Motor neuron (in vitro differentiated cells): ENCODE results near the gene NUMBL. TPM values are rescaled to one million over a fixed set of nuclear protein-coding genes. Genes with fewer than 3 reads are reported as not detected.

Experiments used
- ATAC-seq, 8 experiments: fragments of 200-7000 bp; cut with Tn5 transposase; replicated peaks in 6 of 8; 2 replicates each; pipeline ENCODE4 v1.8.0; 2021; ENCODE audit warnings: mild to moderate bottlenecking in 8 of 8, moderate library complexity in 8 of 8
- H3K27ac ChIP-seq, 2 donors: fragments of 250-450 bp; sonication (Bioruptor Pico); 2 replicates each; pipeline ENCODE4 v1.9.0; 2021; ENCODE audit warnings: antibody characterized with exemption in 2 of 2, mild to moderate bottlenecking in 2 of 2, moderate library complexity in 1 of 2
- H3K4me1 ChIP-seq, 2 donors: fragments of 250-450 bp; sonication (Bioruptor Pico); replicated peaks in 1 of 2; 2 replicates each; pipeline ENCODE4 v1.6.1; 2021; ENCODE audit warnings: antibody characterized with exemption in 2 of 2, mild to moderate bottlenecking in 2 of 2, moderate library complexity in 1 of 2
- H3K4me3 ChIP-seq, 5 donors: fragments of 250-450 bp; sonication (Bioruptor Pico); 2 replicates each; pipeline ENCODE4 v1.9.0; 2021; ENCODE audit warnings: antibody characterized with exemption in 5 of 5, mild to moderate bottlenecking in 5 of 5, moderate library complexity in 4 of 5
- WGBS, 10 experiments: fragments of 450-650 bp; shearing (Covaris generic); methylation state at CpG; one replicate each; pipeline ENCODE4 v1.0.0; 2022; 5-methylcytosine and 5-hydroxymethylcytosine counted together
- in situ Hi-C, 9 experiments: fragments of 400-800 bp; cut with MboI; loops; one replicate each; pipeline ENCODE4 v1.15.0; 2021; ENCODE audit warnings: low sequenced_read_pairs in 9 of 9, low pct_unique_long_range_greater_than_20kb in 2 of 9; ENCODE audit not compliant: unreplicated experiment in 9 of 9
- total RNA-seq, 8 experiments: library from RNA; unstranded; fragments of 300-600 nt; gene quantifications; 2 replicates each; pipeline versions ENCODE4 v1.2.3 to v1.2.4, GENCODE V29; 2022

Gene NUMBL
- total RNA-seq, 8 experiments from 2014 or later = 7.9 to 26.2 (median 18.3) TPM

DNA sequence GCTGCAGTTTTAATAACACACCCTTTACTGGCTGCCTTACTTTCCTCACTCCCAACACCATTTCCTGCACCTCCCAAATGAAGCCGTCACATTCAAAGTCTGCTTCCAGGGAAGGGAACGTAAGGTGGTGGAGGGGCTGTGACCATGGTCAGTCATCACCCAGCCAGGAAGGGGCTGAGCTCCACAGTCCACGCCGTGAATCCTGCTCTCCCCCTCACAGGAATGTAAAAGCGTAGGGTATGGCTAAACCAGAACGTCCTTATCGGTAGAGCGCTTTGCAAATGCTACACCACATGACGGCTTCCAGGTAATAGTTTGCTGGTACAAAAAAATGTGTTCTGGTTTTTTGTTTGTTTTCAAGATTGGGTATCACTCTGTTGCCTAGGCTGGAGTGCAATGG lies 7.0 kb downstream of the NUMBL start:
- no peak for ATAC-seq

GRCh38 chr19:40682431-40682964 lies 8.0 kb downstream of the NUMBL start:
- Histone ChIP-seq H3K4me3 (no peak overlapping the region), H3K4me1 (no peaks in the 10 kb centered on the region), H3K27ac (no peak overlapping the region)
- ATAC-seq = peak in 1 of 8 experiments; percentile 19
- 38 to 100% (median 90%) methylated on average over 1 to 3 of the region's 18 CpGs; no CpG with 5 or more reads in 5 of the 10 experiments for WGBS, 10 experiments
- in situ Hi-C loops = no loop called here

More for the DNA sequence above, 7.0 kb downstream of the NUMBL start:
- in situ Hi-C loops = no loop called here
- H3K27ac ChIP-seq = no peak overlapping the region
- WGBS, 10 experiments = 83 to 100% (median 92%) methylated on average over 1 to 9 of the region's 9 CpGs; no CpG with 5 or more reads in 5 of the 10 experiments
- peaks cover 7 to 8% of the 10 kb centered on the region in 2 donors for H3K4me1 ChIP-seq
- H3K4me3 ChIP-seq = no peak overlapping the region

GRCh38 chr19:40681039-40681438 lies 9.4 kb downstream of the NUMBL start:
- no peak overlapping the region for H3K27ac ChIP-seq
- no peak for ATAC-seq
- H3K4me1 ChIP-seq = no peaks in the 10 kb centered on the region
- H3K4me3 ChIP-seq = no peak overlapping the region
- WGBS, 10 experiments = 80 to 84% (median 83%) methylated on average over 1 to 3 of the region's 4 CpGs; no CpG with 5 or more reads in 7 of the 10 experiments
- in situ Hi-C loops = no loop called here

- in situ Hi-C loops = no loop called here
Observed at GRCh38 chr19:40677156-40677555, 13.3 kb downstream of the NUMBL start.

GRCh38 chr19:40674291-40674690 lies 16.2 kb downstream of the NUMBL start:
- peak in 2 of 8 experiments; percentile 31 to 72 for ATAC-seq
- in situ Hi-C loops = loop anchor here in 6 of 9 experiments (25.0 kb wide), 2 partner anchors 138 to 588 kb away; partner anchors contain the start of gene HNRNPUL1 (in 5 of the 6)
- 60 to 100% methylated on average over 1 to 2 of the region's 3 CpGs; no CpG with 5 or more reads in 8 of the 10 experiments for WGBS, 10 experiments

More at GRCh38 chr19:40677156-40677555, 13.3 kb downstream of the NUMBL start:
- Histone ChIP-seq H3K27ac (no peak overlapping the region), H3K4me1 (no peaks in the 10 kb centered on the region), H3K4me3 (no peak overlapping the region)
- WGBS, 10 experiments = 90 to 100% (median 100%) methylated on average over 1 to 4 of the region's 23 CpGs; no CpG with 5 or more reads in 7 of the 10 experiments
- no peak for ATAC-seq

GRCh38 chr19:40673397-40673796 lies 17.1 kb downstream of the NUMBL start:
- no peak for ATAC-seq
- 85 to 100% (median 90%) methylated on average over 2 to 4 of the region's 11 CpGs; no CpG with 5 or more reads in 7 of the 10 experiments for WGBS, 10 experiments
- Histone ChIP-seq H3K4me1 (no peaks in the 10 kb centered on the region), H3K4me3 (no peak overlapping the region), H3K27ac (no peak overlapping the region)
- in situ Hi-C loops = loop anchor here in 6 of 9 experiments (25.0 kb wide), 2 partner anchors 139 to 589 kb away; partner anchors contain the start of gene HNRNPUL1 (in 5 of the 6)

More at GRCh38 chr19:40674291-40674690, 16.2 kb downstream of the NUMBL start:
- Histone ChIP-seq H3K4me1 (no peaks in the 10 kb centered on the region), H3K4me3 (no peak overlapping the region), H3K27ac (no peak overlapping the region)

- Histone ChIP-seq H3K4me1 (no peaks in the 10 kb centered on the region), H3K4me3 (no peak overlapping the region), H3K27ac (no peak overlapping the region)
- no peak for ATAC-seq
- in situ Hi-C loops = loop anchor here in 6 of 9 experiments (25.0 kb wide), 2 partner anchors 140 to 590 kb away; partner anchors contain the start of gene HNRNPUL1 (in 5 of the 6)
- 77 to 100% (median 92%) methylated on average over 2 to 7 of the region's 7 CpGs; no CpG with 5 or more reads in 2 of the 10 experiments for WGBS, 10 experiments
Observed at GRCh38 chr19:40672573-40673299, 17.7 kb downstream of the NUMBL start.

DNA sequence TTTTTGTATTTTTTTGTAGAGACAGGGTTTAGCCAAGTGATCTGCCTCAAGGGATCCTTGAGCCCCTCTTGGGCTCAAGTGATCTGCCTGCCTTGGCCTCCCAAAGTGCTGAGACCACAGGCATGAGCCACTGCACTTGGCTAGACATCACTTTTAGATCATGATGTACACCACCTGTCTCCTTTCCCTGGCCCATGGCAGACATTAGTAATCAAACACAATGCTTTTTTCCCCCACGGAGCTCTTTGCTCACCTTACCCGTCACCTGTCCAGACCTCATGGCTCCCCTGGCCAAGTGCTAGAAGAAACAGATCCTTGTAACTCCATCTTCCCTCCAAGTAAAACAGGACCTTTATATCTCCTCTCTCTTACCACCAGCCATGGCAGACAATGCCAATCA lies 18.4 kb downstream of the NUMBL start:
- no peaks in the 10 kb centered on the region for H3K4me1 ChIP-seq
- no peak for ATAC-seq
- no peak overlapping the region for H3K4me3 ChIP-seq
- no peak overlapping the region for H3K27ac ChIP-seq
- 75 to 100% (median 93%) methylated on average over 1 to 2 of the region's 2 CpGs; no CpG with 5 or more reads in 6 of the 10 experiments for WGBS, 10 experiments
- in situ Hi-C loops = loop anchor here in 6 of 9 experiments (25.0 kb wide), 2 partner anchors 140 to 590 kb away; partner anchors contain the start of gene HNRNPUL1 (in 5 of the 6)

DNA sequence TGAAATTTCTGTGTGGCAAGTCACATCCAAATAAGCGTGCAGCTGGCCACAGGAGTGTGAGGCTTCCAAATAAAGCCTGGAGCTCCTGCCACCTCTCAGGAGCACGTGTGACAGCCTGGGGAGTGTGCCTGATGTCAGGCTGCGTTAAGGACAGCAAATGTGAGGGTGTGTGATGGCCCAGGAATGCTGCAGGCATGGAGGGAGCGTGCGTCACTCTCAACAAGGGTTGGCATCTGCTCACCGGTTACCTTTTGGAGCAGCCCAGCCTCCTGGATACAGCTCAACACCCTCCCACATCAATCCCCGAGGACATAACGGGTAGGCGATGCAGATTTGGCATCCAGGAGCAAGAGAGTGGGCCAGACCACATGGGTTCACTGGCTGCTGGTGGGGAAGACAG lies 19.0 kb downstream of the NUMBL start:
- Histone ChIP-seq H3K4me3 (no peak overlapping the region), H3K27ac (no peak overlapping the region), H3K4me1 (no peaks in the 10 kb centered on the region)
- no peak for ATAC-seq
- in situ Hi-C loops = loop anchor here in 6 of 9 experiments (25.0 kb wide), 2 partner anchors 141 to 591 kb away; partner anchors contain the start of gene HNRNPUL1 (in 5 of the 6)
- WGBS, 10 experiments = 88 to 100% (median 100%) methylated on average over 2 to 6 of the region's 9 CpGs; no CpG with 5 or more reads in 7 of the 10 experiments

DNA sequence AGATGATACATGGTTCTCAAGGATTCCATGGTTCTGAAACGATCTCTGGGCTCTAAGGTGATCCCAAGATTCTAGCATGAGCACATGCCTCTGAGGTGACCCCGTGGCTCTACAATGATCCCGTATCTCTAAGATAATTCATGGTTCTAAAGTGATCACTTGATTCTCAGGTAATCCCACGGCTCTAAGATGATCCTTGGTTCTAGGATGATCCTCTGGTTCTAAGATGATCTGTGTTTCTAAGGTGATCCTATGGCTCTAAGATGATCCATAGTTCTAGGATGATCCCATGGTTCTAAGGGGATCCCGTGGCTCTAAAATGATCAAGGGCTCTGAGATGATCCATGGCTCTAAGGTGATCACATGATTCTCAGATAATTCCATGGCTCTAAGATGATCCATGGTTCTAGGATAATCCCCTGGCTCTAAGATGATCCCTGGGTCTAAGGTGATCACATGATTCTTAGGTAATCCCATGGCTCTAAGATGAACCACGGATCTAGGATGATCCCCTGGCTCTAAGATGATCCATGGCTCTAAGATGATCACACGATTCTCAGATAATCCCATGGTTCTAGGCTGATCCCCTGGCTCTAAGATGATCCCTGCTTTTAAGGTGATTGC lies 21.3 kb downstream of the NUMBL start:
- WGBS, 10 experiments = 72 to 100% (median 90%) methylated on average over 1 to 6 of the region's 7 CpGs
- Histone ChIP-seq H3K4me1 (peaks cover 0 to under 1% of the 10 kb centered on the region in 2 donors), H3K27ac (no peak overlapping the region), H3K4me3 (no peak overlapping the region)
- ATAC-seq = no peak
- in situ Hi-C loops = loop anchor here in 6 of 9 experiments (25.0 kb wide), 2 partner anchors 143 to 593 kb away; partner anchors contain the start of gene HNRNPUL1 (in 5 of the 6)

GRCh38 chr19:40667602-40668001 lies 22.8 kb downstream of the NUMBL start:
- ATAC-seq = no peak
- no CpG with 5 or more reads among the region's 14 CpGs for WGBS, 10 experiments
- no peak overlapping the region for H3K4me3 ChIP-seq
- in situ Hi-C loops = loop anchor here in 6 of 9 experiments (25.0 kb wide), 2 partner anchors 145 to 595 kb away; partner anchors contain the start of gene HNRNPUL1 (in 5 of the 6)
- no peak overlapping the region for H3K27ac ChIP-seq
- H3K4me1 ChIP-seq = peaks cover 4 to 7% of the 10 kb centered on the region in 2 donors

DNA sequence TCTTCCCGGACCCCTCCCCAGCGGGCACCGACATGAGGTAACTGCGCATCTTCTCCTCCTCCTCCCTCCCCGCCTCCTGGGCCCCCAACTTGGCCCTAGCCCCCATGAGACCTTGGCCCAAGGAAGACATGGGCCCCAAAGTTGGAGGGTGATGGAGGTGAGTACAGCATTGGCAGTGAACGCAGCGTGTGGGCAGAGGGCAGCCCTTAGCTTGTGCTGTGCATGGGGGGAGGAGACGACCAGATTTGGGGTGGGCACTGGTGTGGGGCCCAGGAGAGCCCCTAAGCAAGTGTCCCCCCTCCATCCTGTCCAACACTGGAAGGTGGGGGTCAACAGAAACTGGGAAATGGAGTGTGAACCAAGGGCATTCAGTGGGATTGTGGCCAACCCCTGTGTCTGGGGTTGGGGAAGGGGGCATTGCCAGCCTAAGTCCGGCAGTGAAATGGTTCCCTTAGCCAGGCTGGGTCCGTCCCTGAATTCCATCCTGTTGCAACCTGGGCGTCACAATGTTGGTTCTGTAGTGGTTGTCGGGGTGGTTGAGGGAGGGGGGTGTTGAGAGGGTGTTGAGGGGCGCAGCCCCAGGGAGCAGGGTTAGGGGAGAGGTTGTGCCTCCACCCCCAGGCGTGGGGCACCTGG lies 23.5 kb downstream of the NUMBL start:
- WGBS, 10 experiments = 95% methylated on average over 3 of the region's 14 CpGs; no CpG with 5 or more reads in 9 of the 10 experiments
- in situ Hi-C loops = loop anchor here in 6 of 9 experiments (25.0 kb wide), 2 partner anchors 145 to 595 kb away; partner anchors contain the start of gene HNRNPUL1 (in 5 of the 6)
- no peak overlapping the region for H3K27ac ChIP-seq
- no peak for ATAC-seq
- H3K4me1 ChIP-seq = peaks cover 4 to 7% of the 10 kb centered on the region in 2 donors
- no peak overlapping the region for H3K4me3 ChIP-seq
